GM12878 (cell line): Measurements from ENCODE around the gene FITM1. TPM values are rescaled to one million over a fixed set of nuclear protein-coding genes. Genes with fewer than 3 reads are reported as not detected.

Experiments used
- ASH2L ChIP-seq: fragments of 300-600, 200-600 bp; sonication (generic); IDR thresholded peaks from 2 replicates; pipeline ENCODE4 v1.6.1; 2017; ENCODE audit warnings: low read depth, mild to moderate bottlenecking, borderline replicate concordance
- ATF3 ChIP-seq: IDR thresholded peaks from 2 replicates; pipeline ENCODE4 v1.6.1; 2011; ENCODE audit warnings: low read depth, mild to moderate bottlenecking, low read length, moderate library complexity, borderline replicate concordance; ENCODE audit errors: extremely low read depth
- BHLHE40 ChIP-seq, 2 experiments: fragments of 450-650 bp in 1 of 2; IDR thresholded peaks; 2 replicates each; pipeline ENCODE4 v1.6.1; 2011 to 2017; ENCODE audit warnings: low read depth in 2 of 2, borderline replicate concordance in 1 of 2, improper control_type of control experiment in 1 of 2, low read length in 1 of 2, mild to moderate bottlenecking in 1 of 2
- ELK1 ChIP-seq: IDR thresholded peaks from 2 replicates; pipeline ENCODE4 v1.6.1; 2012; ENCODE audit warnings: low read depth, low read length, improper control_type of control experiment
- ETV6 ChIP-seq, 2 experiments: fragments of 450-650 bp in 1 of 2; IDR thresholded peaks in 1 of 2; conservative IDR thresholded peaks in 1 of 2; 2 replicates each; pipeline ENCODE4 v1.6.1; 2014; ENCODE audit warnings: antibody characterized with exemption in 1 of 2, borderline replicate concordance in 1 of 2, low read depth in 1 of 2, mild to moderate bottlenecking in 1 of 2, moderate library complexity in 1 of 2
- IKZF2 ChIP-seq, 2 experiments: fragments of 450-650 bp; IDR thresholded peaks; 2 replicates each; pipeline ENCODE4 v1.6.1; 2017; ENCODE audit warnings: mild to moderate bottlenecking in 2 of 2, moderate library complexity in 2 of 2
- JUNB ChIP-seq: IDR thresholded peaks from 2 replicates; pipeline ENCODE4 v1.6.1; 2016; ENCODE audit warnings: antibody characterized with exemption, mild to moderate bottlenecking
- MEF2A ChIP-seq: IDR thresholded peaks from 2 replicates; pipeline ENCODE4 v1.6.1; 2011; ENCODE audit warnings: low read depth, mild to moderate bottlenecking, low read length, moderate library complexity; ENCODE audit not compliant: insufficient read depth
- MTA3 ChIP-seq: IDR thresholded peaks from 2 replicates; pipeline ENCODE4 v1.6.1; 2012; ENCODE audit warnings: low read length, inconsistent platforms, borderline replicate concordance
- NKRF ChIP-seq: fragments of 450-650 bp; conservative IDR thresholded peaks from 2 replicates; pipeline ENCODE4 v1.6.1; 2017; ENCODE audit warnings: mild to moderate bottlenecking, moderate library complexity
- NRF1 ChIP-seq: conservative IDR thresholded peaks from 2 replicates; pipeline ENCODE4 v1.6.1; 2011; ENCODE audit warnings: mild to moderate bottlenecking, low read depth, low read length, improper control_type of control experiment
- PML ChIP-seq: IDR thresholded peaks from 2 replicates; pipeline ENCODE4 v1.6.1; 2012; ENCODE audit warnings: low read length, inconsistent platforms
- POLR2AphosphoS2 ChIP-seq: IDR thresholded peaks from 2 replicates; pipeline ENCODE4 v1.6.1; 2011; ENCODE audit warnings: low read depth, mild to moderate bottlenecking, low read length, improper control_type of control experiment, moderate library complexity
- POLR2AphosphoS5 ChIP-seq: IDR thresholded peaks from 2 replicates; pipeline ENCODE4 v1.6.1; 2011; ENCODE audit warnings: mild to moderate bottlenecking, low read length, inconsistent platforms
- RAD51 ChIP-seq: fragments of 450-650 bp; IDR thresholded peaks from 2 replicates; pipeline ENCODE4 v1.6.1; 2016; ENCODE audit warnings: moderate library complexity, mild to moderate bottlenecking, inconsistent platforms
- RBBP5 ChIP-seq: fragments of 200-600 bp; sonication (generic); conservative IDR thresholded peaks from 2 replicates; pipeline ENCODE4 v1.6.1; 2016
- RFX5 ChIP-seq: IDR thresholded peaks from 2 replicates; pipeline ENCODE4 v1.6.1; 2011; ENCODE audit warnings: low read depth, low read length, improper control_type of control experiment
- SIN3A ChIP-seq: IDR thresholded peaks from 2 replicates; pipeline ENCODE4 v1.6.1; 2012; ENCODE audit warnings: low read depth, low read length, improper control_type of control experiment
- SMAD5 ChIP-seq: IDR thresholded peaks from 2 replicates; pipeline ENCODE4 v1.6.1; 2016; ENCODE audit warnings: antibody characterized with exemption, low read depth
- SMARCA5 ChIP-seq: fragments of 450-650 bp; IDR thresholded peaks from 2 replicates; pipeline ENCODE4 v1.6.1; 2017; ENCODE audit warnings: mild to moderate bottlenecking
- SRF ChIP-seq, 2 experiments: IDR thresholded peaks; 2 replicates each; pipeline ENCODE4 v1.6.1; 2011; ENCODE audit warnings: low read depth in 2 of 2, low read length in 2 of 2, mild to moderate bottlenecking in 1 of 2, moderate library complexity in 1 of 2
- SUPT20H ChIP-seq: IDR thresholded peaks from 2 replicates; pipeline ENCODE4 v1.6.1; 2011; ENCODE audit warnings: low read depth, mild to moderate bottlenecking, low read length, moderate library complexity, borderline replicate concordance; ENCODE audit not compliant: control insufficient read depth
- TARDBP ChIP-seq: IDR thresholded peaks from 2 replicates; pipeline ENCODE4 v1.6.1; 2016; ENCODE audit warnings: borderline replicate concordance
- TCF12 ChIP-seq: IDR thresholded peaks from 2 replicates; pipeline ENCODE4 v1.6.1; 2011; ENCODE audit warnings: low read depth, mild to moderate bottlenecking, low read length
- TCF7 ChIP-seq: IDR thresholded peaks from 2 replicates; pipeline ENCODE4 v1.6.1; 2014; ENCODE audit warnings: antibody characterized with exemption, borderline replicate concordance
- YBX1 ChIP-seq: fragments of 450-650 bp; IDR thresholded peaks from 2 replicates; pipeline ENCODE4 v1.6.1; 2016; ENCODE audit warnings: antibody characterized with exemption
- polyA plus RNA-seq, 11 experiments: library from polyadenylated mRNA; depleted of rRNA in 4 of 11; unstranded in 6 of 11; stranded (reverse) in 5 of 11; fragments of >200 nt; fragmentation: Nextera tagmentation in 4 of 11; fragmentation: Illumina TruSeq in 1 of 11; extraction: Ambion mirVana in 4 of 11; extraction: Trizol in 1 of 11; gene quantifications; 1 replicate in 1 of 11; 2 replicates in 10 of 11; pipeline versions ENCODE4 v1.2.1 to v1.2.3, GENCODE V29; 2011 to 2016; ENCODE audit warnings: inconsistent platforms in 2 of 11, missing spikeins in 2 of 11, low read depth in 1 of 11
- total RNA-seq, 4 experiments: library from RNA; depleted of rRNA in 3 of 4; stranded (reverse); fragments of >200 nt in 3 of 4; fragmentation: Illumina TruSeq in 1 of 4; extraction: Trizol in 1 of 4; gene quantifications; 2 replicates each; pipeline versions ENCODE4 v1.2.1 to v1.2.3, GENCODE V29; 2013 to 2021
- TF ChIP-seq, protein P1 (sequence below): fragments of 450-650 bp; IDR thresholded peaks from 2 replicates; pipeline ENCODE4 v1.6.1; 2017; ENCODE audit warnings: borderline replicate concordance

The FITM1 gene
- total and polyA plus RNA-seq, 10 of the 15 experiments (the other 5 are each of a cell fraction or from before 2014, with no cell fraction given), result 0.11 to 1.9 (median 0.45) TPM; not detected in 2

- TF ChIP-seq SRF (IDR thresholded peaks at IDR 0.05; ENCODE audit: low read depth in 2 of 2, low read length in 2 of 2) (0 out of 4 replicates have a peak, but pooled peaks have one; percentile 1 to 19), YBX1 (no peak), POLR2AphosphoS2 (no peak; the same call in 1 of the 2 replicates), SMAD5 (peak; percentile 32; the same call in 1 of the 2 replicates), SUPT20H (no peak), TCF7 (no peak), PML (no peak; the same call in 1 of the 2 replicates), ASH2L (no peak), ATF3 (no peak), NKRF (peak; percentile 60), BHLHE40 (IDR thresholded peaks at IDR 0.05; ENCODE audit: borderline replicate concordance in 1 of 2, low read depth in 2 of 2, low read length in 1 of 2) (peak in 1 of 2 experiments; percentile 24; a peak in 1 of 4 replicates), MTA3 (no peak), ELK1 (0 out of 2 replicates have a peak, but pooled peaks have one; percentile 39), ETV6 (conservative IDR thresholded peaks at IDR 0.05 in 1 of 2, IDR thresholded peaks at IDR 0.05 in 1 of 2; ENCODE audit: borderline replicate concordance in 1 of 2, low read depth in 1 of 2) (no peak), NRF1 (no peak; the same call in 1 of the 2 replicates), RBBP5 (no peak), SMARCA5 (peak; percentile 50; the same call in 1 of the 2 replicates), TARDBP (no peak), RAD51 (no peak), RFX5 (no peak; the same call in 1 of the 2 replicates), TCF12 (no peak), MEF2A (no peak), POLR2AphosphoS5 (no peak), JUNB (no peak), SIN3A (peak; percentile 25; the same call in 1 of the 2 replicates), IKZF2 (IDR thresholded peaks at IDR 0.05) (no peak)
- TF ChIP-seq, protein P1, sequence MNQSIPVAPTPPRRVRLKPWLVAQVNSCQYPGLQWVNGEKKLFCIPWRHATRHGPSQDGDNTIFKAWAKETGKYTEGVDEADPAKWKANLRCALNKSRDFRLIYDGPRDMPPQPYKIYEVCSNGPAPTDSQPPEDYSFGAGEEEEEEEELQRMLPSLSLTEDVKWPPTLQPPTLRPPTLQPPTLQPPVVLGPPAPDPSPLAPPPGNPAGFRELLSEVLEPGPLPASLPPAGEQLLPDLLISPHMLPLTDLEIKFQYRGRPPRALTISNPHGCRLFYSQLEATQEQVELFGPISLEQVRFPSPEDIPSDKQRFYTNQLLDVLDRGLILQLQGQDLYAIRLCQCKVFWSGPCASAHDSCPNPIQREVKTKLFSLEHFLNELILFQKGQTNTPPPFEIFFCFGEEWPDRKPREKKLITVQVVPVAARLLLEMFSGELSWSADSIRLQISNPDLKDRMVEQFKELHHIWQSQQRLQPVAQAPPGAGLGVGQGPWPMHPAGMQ, result no peak
Measured at GRCh38 chr14:24146978-24147760, 16.7 kb downstream of the FITM1 start, which contains the start of gene RNF31 (continued).
